ENCODE results near the gene NCKAP5. TPM values are rescaled to one million over a fixed set of nuclear protein-coding genes. Genes with fewer than 3 reads are reported as not detected.

NCKAP5 gene
- polyA plus RNA-seq, 1 experiment, result 16.6 TPM

- ChIA-PET POLR2A (no interaction called here), CTCF (interaction anchor here (1.2 kb wide), 1 partner anchor 203 kb away, joined by 4 read pairs; no protein-coding TSS in a partner anchor)
- Histone ChIP-seq H3K27me3 (ENCODE audit: control insufficient read depth, insufficient read depth, low read length) (no peaks in the 10 kb centered on the region), H3K4me3 (ENCODE audit: low read depth, low read length) (no peak overlapping the region), H3K9me3 (ENCODE audit: control insufficient read depth, insufficient read depth, low read length) (no peaks in the 10 kb centered on the region), H3K27ac (ENCODE audit: low read depth, low read length) (no peak overlapping the region)
- no peak for DNase-seq (ENCODE audit: low read depth, low spot score)
- no peak for TF ChIP-seq CTCF (IDR thresholded peaks at IDR 0.05; ENCODE audit: low read depth, low read length)
Measured at GRCh38 chr2:133576714-133577113, 8.5 kb upstream of the NCKAP5 start.

GRCh38 chr2:133574620-133575019 is 6.4 kb upstream of the NCKAP5 start:
- Histone ChIP-seq H3K4me3 (ENCODE audit: low read depth, low read length) (no peak overlapping the region), H3K27ac (ENCODE audit: low read depth, low read length) (no peak overlapping the region), H3K27me3 (ENCODE audit: control insufficient read depth, insufficient read depth, low read length) (no peaks in the 10 kb centered on the region), H3K9me3 (ENCODE audit: control insufficient read depth, insufficient read depth, low read length) (no peaks in the 10 kb centered on the region)
- TF ChIP-seq CTCF (IDR thresholded peaks at IDR 0.05; ENCODE audit: low read depth, low read length), result no peak
- POLR2A ChIA-PET, result no interaction called here
- no peak for DNase-seq (ENCODE audit: low read depth, low spot score)
- CTCF ChIA-PET, result interaction anchor here (1.0 to 1.2 kb wide), 2 partner anchors 14 to 205 kb away, joined by 3 to 4 read pairs; no protein-coding TSS in a partner anchor

- DNase-seq (ENCODE audit: low read depth, low spot score), result no peak
- H3K27me3 ChIP-seq (ENCODE audit: control insufficient read depth, insufficient read depth, low read length), result no peaks in the 10 kb centered on the region
- H3K27ac ChIP-seq (ENCODE audit: low read depth, low read length), result no peak overlapping the region
- no peak for TF ChIP-seq CTCF (IDR thresholded peaks at IDR 0.05; ENCODE audit: low read depth, low read length)
- CTCF ChIA-PET, result interaction anchor here (1.0 to 1.2 kb wide), 2 partner anchors 14 to 206 kb away, joined by 3 to 4 read pairs; no protein-coding TSS in a partner anchor
- POLR2A ChIA-PET, result no interaction called here
- no peak overlapping the region for H3K4me3 ChIP-seq (ENCODE audit: low read depth, low read length)
- H3K9me3 ChIP-seq (ENCODE audit: control insufficient read depth, insufficient read depth, low read length), result no peaks in the 10 kb centered on the region
Measured at GRCh38 chr2:133574186-133574585, 5.9 kb upstream of the NCKAP5 start.

- no peaks in the 10 kb centered on the region for H3K27me3 ChIP-seq (ENCODE audit: control insufficient read depth, insufficient read depth, low read length)
- no peak for TF ChIP-seq CTCF (IDR thresholded peaks at IDR 0.05; ENCODE audit: low read depth, low read length)
- CTCF ChIA-PET, result no interaction called here
- POLR2A ChIA-PET, result no interaction called here
- no peak overlapping the region for H3K4me3 ChIP-seq (ENCODE audit: low read depth, low read length)
- no peak for DNase-seq (ENCODE audit: low read depth, low spot score)
- no peak overlapping the region for H3K27ac ChIP-seq (ENCODE audit: low read depth, low read length)
- no peaks in the 10 kb centered on the region for H3K9me3 ChIP-seq (ENCODE audit: control insufficient read depth, insufficient read depth, low read length)
Measured at GRCh38 chr2:133573491-133574162, 5.4 kb upstream of the NCKAP5 start.

- TF ChIP-seq CTCF (IDR thresholded peaks at IDR 0.05; ENCODE audit: low read depth, low read length), result no peak
- CTCF ChIA-PET, result no interaction called here
Measured at GRCh38 chr2:133571249-133571648, 3.0 kb upstream of the NCKAP5 start.

More at GRCh38 chr2:133571249-133571648, 3.0 kb upstream of the NCKAP5 start:
- DNase-seq (ENCODE audit: low read depth, low spot score), result no peak
- Histone ChIP-seq H3K27me3 (ENCODE audit: control insufficient read depth, insufficient read depth, low read length) (no peaks in the 10 kb centered on the region), H3K4me3 (ENCODE audit: low read depth, low read length) (no peak overlapping the region), H3K27ac (ENCODE audit: low read depth, low read length) (no peak overlapping the region), H3K9me3 (ENCODE audit: control insufficient read depth, insufficient read depth, low read length) (no peaks in the 10 kb centered on the region)
- POLR2A ChIA-PET, result no interaction called here

Data from AG04450 (cell line).